ENCODE measurements around the gene ARID1B. TPM values are rescaled to one million over a fixed set of nuclear protein-coding genes. Genes with fewer than 3 reads are reported as not detected.

ARID1B gene
- total RNA-seq, 2 donors from 2014 or later, result 43.9 to 44.6 TPM

- TF ChIP-seq CTCF (IDR thresholded peaks at IDR 0.05), result no peak
- DNase-seq (ENCODE audit: low spot score), result no peak
- H3K9me3 ChIP-seq, result no peaks in the 10 kb centered on the region
- no peak overlapping the region for H3K27ac ChIP-seq
- no peaks in the 10 kb centered on the region for H3K36me3 ChIP-seq
- H3K4me1 ChIP-seq, result peaks cover 0 to 57% of the 10 kb centered on the region in 2 donors
- no peaks in the 10 kb centered on the region for H3K27me3 ChIP-seq
- H3K4me3 ChIP-seq, result no peak overlapping the region
These were observed 100.1 kb downstream of the ARID1B start for GRCh38 chr6:156877126-156877863.

GRCh38 chr6:156878681-156879080 lies 101.5 kb downstream of the ARID1B start:
- no peak for DNase-seq (ENCODE audit: low spot score)
- no peak for TF ChIP-seq CTCF (IDR thresholded peaks at IDR 0.05)
- H3K9me3 ChIP-seq, result no peaks in the 10 kb centered on the region
- H3K36me3 ChIP-seq, result no peaks in the 10 kb centered on the region
- H3K27ac ChIP-seq, result no peak overlapping the region
- H3K27me3 ChIP-seq, result no peaks in the 10 kb centered on the region
- H3K4me1 ChIP-seq, result peaks cover 0 to 68% of the 10 kb centered on the region in 2 donors
- H3K4me3 ChIP-seq, result no peak overlapping the region

DNA sequence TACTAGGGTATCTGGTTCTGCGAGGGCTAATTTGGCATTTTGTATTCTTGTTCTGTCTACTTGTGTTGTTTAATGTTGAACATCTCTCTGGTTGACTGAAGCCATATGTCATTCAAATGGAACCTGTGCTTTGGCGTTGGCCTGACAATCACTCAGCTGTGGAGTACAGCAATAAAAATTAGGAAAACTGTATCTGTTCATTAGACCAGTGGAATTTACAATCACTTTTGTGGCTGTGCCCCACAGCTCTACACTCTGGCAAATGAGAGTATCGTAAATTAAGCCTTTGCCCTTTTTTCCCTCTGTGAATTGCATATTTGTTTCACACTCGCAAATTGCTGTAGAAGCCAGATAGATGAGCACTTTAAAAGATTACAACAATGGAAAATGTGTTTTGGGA lies 102.0 kb downstream of the ARID1B start:
- H3K4me1 ChIP-seq, result peaks cover 0 to 74% of the 10 kb centered on the region in 2 donors
- no peaks in the 10 kb centered on the region for H3K27me3 ChIP-seq
- DNase-seq (ENCODE audit: low spot score), result no peak
- H3K4me3 ChIP-seq, result no peak overlapping the region
- H3K27ac ChIP-seq, result no peak overlapping the region
- H3K36me3 ChIP-seq, result no peaks in the 10 kb centered on the region
- TF ChIP-seq CTCF (IDR thresholded peaks at IDR 0.05), result no peak
- no peaks in the 10 kb centered on the region for H3K9me3 ChIP-seq

- Histone ChIP-seq H3K36me3 (no peaks in the 10 kb centered on the region), H3K27ac (no peak overlapping the region), H3K27me3 (no peaks in the 10 kb centered on the region), H3K4me3 (no peak overlapping the region), H3K4me1 (peaks cover 0 to 76% of the 10 kb centered on the region in 2 donors), H3K9me3 (no peaks in the 10 kb centered on the region)
- no peak for TF ChIP-seq CTCF (IDR thresholded peaks at IDR 0.05)
- no peak for DNase-seq (ENCODE audit: low spot score)
These were observed 102.4 kb downstream of the ARID1B start for GRCh38 chr6:156879591-156879990.

- no peak overlapping the region for H3K27ac ChIP-seq
- H3K4me1 ChIP-seq, result peaks cover 0 to 80% of the 10 kb centered on the region in 2 donors
- H3K4me3 ChIP-seq, result no peak overlapping the region
- no peak for TF ChIP-seq CTCF (IDR thresholded peaks at IDR 0.05)
- H3K36me3 ChIP-seq, result no peaks in the 10 kb centered on the region
- no peak for DNase-seq (ENCODE audit: low spot score)
- H3K27me3 ChIP-seq, result no peaks in the 10 kb centered on the region
- no peaks in the 10 kb centered on the region for H3K9me3 ChIP-seq
These were observed 103.7 kb downstream of the ARID1B start for GRCh38 chr6:156880913-156881312.
